ENCODE results near the gene APOE.
A peak's percentile ranks its signal among the peaks of the same experiment; 100 is the strongest.

Gene APOE

DNA sequence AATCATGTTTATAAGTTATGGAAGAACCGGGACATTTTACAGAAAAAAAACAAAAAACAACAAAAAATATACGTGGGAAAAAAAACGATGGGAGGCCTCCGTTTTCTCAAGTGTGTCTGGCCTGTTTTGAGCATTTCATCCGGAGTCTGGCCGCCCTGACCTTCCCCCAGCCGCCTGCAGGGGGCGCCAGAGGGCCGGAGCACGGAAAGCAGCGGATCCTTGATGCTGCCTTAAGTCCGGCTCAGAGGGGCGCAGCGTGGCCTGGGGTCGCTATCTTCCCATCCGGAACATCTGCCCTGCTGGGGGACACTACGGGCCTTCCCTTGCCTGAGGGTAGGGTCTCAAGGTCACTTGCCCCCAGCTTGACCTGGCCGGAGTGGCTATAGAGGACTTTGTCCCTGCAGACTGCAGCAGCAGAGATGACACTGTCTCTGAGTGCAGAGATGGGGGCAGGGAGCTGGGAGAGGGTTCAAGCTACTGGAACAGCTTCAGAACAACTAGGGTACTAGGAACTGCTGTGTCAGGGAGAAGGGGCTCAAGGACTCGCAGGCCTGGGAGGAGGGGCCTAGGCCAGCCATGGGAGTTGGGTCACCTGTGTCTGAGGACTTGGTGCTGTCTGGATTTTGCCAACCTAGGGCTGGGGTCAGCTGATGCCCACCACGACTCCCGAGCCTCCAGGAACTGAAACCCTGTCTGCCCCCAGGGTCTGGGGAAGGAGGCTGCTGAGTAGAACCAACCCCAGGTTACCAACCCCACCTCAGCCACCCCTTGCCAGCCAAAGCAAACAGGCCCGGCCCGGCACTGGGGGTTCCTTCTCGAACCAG, 1.8 kb upstream of the APOE start:
- no peak for TF ChIP-seq SIN3A (IDR thresholded peaks at IDR 0.05; ENCODE audit: borderline replicate concordance, insufficient read depth, low read length)
- TF ChIP-seq, protein P1, sequence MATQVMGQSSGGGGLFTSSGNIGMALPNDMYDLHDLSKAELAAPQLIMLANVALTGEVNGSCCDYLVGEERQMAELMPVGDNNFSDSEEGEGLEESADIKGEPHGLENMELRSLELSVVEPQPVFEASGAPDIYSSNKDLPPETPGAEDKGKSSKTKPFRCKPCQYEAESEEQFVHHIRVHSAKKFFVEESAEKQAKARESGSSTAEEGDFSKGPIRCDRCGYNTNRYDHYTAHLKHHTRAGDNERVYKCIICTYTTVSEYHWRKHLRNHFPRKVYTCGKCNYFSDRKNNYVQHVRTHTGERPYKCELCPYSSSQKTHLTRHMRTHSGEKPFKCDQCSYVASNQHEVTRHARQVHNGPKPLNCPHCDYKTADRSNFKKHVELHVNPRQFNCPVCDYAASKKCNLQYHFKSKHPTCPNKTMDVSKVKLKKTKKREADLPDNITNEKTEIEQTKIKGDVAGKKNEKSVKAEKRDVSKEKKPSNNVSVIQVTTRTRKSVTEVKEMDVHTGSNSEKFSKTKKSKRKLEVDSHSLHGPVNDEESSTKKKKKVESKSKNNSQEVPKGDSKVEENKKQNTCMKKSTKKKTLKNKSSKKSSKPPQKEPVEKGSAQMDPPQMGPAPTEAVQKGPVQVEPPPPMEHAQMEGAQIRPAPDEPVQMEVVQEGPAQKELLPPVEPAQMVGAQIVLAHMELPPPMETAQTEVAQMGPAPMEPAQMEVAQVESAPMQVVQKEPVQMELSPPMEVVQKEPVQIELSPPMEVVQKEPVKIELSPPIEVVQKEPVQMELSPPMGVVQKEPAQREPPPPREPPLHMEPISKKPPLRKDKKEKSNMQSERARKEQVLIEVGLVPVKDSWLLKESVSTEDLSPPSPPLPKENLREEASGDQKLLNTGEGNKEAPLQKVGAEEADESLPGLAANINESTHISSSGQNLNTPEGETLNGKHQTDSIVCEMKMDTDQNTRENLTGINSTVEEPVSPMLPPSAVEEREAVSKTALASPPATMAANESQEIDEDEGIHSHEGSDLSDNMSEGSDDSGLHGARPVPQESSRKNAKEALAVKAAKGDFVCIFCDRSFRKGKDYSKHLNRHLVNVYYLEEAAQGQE (IDR thresholded peaks at IDR 0.05; ENCODE audit: insufficient read depth in 1 of 2, low read depth in 2 of 2, low read length in 2 of 2): no peak
- no peak; the same call in none of the 2 replicates for TF ChIP-seq POLR2AphosphoS5 (IDR thresholded peaks at IDR 0.05; ENCODE audit: low read depth, low read length)
- no peak for TF ChIP-seq TAF1 (IDR thresholded peaks at IDR 0.05; ENCODE audit: borderline replicate concordance, insufficient read depth, low read length)
- TF ChIP-seq FOXP2 (optimal IDR thresholded peaks at IDR 0.05; ENCODE audit: borderline replicate concordance, extremely low read depth, extremely low read length, insufficient read depth): no peak

DNA sequence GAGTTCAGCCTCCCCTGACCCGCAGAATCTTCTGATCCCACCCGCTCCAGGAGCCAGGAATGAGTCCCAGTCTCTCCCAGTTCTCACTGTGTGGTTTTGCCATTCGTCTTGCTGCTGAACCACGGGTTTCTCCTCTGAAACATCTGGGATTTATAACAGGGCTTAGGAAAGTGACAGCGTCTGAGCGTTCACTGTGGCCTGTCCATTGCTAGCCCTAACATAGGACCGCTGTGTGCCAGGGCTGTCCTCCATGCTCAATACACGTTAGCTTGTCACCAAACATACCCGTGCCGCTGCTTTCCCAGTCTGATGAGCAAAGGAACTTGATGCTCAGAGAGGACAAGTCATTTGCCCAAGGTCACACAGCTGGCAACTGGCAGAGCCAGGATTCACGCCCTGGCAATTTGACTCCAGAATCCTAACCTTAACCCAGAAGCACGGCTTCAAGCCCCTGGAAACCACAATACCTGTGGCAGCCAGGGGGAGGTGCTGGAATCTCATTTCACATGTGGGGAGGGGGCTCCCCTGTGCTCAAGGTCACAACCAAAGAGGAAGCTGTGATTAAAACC, 1.1 kb upstream of the APOE start:
- TF ChIP-seq POLR2AphosphoS5 (IDR thresholded peaks at IDR 0.05; ENCODE audit: low read depth, low read length) (peak; percentile 68; the same call in 1 of the 2 replicates), FOXP2 (optimal IDR thresholded peaks at IDR 0.05; ENCODE audit: borderline replicate concordance, extremely low read depth, extremely low read length, insufficient read depth) (no peak)

DNA sequence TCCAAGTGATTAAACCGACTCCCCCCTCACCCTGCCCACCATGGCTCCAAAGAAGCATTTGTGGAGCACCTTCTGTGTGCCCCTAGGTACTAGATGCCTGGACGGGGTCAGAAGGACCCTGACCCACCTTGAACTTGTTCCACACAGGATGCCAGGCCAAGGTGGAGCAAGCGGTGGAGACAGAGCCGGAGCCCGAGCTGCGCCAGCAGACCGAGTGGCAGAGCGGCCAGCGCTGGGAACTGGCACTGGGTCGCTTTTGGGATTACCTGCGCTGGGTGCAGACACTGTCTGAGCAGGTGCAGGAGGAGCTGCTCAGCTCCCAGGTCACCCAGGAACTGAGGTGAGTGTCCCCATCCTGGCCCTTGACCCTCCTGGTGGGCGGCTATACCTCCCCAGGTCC, 2.0 kb downstream of the APOE start:
- TF ChIP-seq SIN3A (IDR thresholded peaks at IDR 0.05; ENCODE audit: borderline replicate concordance, insufficient read depth, low read length): no peak
- no peak for TF ChIP-seq FOXP2 (optimal IDR thresholded peaks at IDR 0.05; ENCODE audit: borderline replicate concordance, extremely low read depth, extremely low read length, insufficient read depth)
- TF ChIP-seq POLR2AphosphoS5 (IDR thresholded peaks at IDR 0.05; ENCODE audit: low read depth, low read length): no peak
- TF ChIP-seq TAF1 (IDR thresholded peaks at IDR 0.05; ENCODE audit: borderline replicate concordance, insufficient read depth, low read length): no peak
- TF ChIP-seq, protein P1 (IDR thresholded peaks at IDR 0.05; ENCODE audit: insufficient read depth in 1 of 2, low read depth in 2 of 2, low read length in 2 of 2): no peak

DNA sequence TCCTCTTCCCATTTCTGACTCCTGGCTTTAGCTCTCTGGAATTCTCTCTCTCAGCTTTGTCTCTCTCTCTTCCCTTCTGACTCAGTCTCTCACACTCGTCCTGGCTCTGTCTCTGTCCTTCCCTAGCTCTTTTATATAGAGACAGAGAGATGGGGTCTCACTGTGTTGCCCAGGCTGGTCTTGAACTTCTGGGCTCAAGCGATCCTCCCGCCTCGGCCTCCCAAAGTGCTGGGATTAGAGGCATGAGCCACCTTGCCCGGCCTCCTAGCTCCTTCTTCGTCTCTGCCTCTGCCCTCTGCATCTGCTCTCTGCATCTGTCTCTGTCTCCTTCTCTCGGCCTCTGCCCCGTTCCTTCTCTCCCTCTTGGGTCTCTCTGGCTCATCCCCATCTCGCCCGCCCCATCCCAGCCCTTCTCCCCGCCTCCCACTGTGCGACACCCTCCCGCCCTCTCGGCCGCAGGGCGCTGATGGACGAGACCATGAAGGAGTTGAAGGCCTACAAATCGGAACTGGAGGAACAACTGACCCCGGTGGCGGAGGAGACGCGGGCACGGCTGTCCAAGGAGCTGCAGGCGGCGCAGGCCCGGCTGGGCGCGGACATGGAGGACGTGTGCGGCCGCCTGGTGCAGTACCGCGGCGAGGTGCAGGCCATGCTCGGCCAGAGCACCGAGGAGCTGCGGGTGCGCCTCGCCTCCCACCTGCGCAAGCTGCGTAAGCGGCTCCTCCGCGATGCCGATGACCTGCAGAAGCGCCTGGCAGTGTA, 2.7 kb downstream of the APOE start:
- TF ChIP-seq TAF1 (IDR thresholded peaks at IDR 0.05; ENCODE audit: borderline replicate concordance, insufficient read depth, low read length) (no peak), POLR2AphosphoS5 (IDR thresholded peaks at IDR 0.05; ENCODE audit: low read depth, low read length) (no peak)
- TF ChIP-seq, protein P1 (IDR thresholded peaks at IDR 0.05; ENCODE audit: insufficient read depth in 1 of 2, low read depth in 2 of 2, low read length in 2 of 2): no peak

DNA sequence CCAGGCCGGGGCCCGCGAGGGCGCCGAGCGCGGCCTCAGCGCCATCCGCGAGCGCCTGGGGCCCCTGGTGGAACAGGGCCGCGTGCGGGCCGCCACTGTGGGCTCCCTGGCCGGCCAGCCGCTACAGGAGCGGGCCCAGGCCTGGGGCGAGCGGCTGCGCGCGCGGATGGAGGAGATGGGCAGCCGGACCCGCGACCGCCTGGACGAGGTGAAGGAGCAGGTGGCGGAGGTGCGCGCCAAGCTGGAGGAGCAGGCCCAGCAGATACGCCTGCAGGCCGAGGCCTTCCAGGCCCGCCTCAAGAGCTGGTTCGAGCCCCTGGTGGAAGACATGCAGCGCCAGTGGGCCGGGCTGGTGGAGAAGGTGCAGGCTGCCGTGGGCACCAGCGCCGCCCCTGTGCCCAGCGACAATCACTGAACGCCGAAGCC, 3.3 kb downstream of the APOE start:
- TF ChIP-seq POLR2AphosphoS5 (IDR thresholded peaks at IDR 0.05; ENCODE audit: low read depth, low read length) (no peak), SIN3A (IDR thresholded peaks at IDR 0.05; ENCODE audit: borderline replicate concordance, insufficient read depth, low read length) (no peak), TAF1 (IDR thresholded peaks at IDR 0.05; ENCODE audit: borderline replicate concordance, insufficient read depth, low read length) (no peak), FOXP2 (optimal IDR thresholded peaks at IDR 0.05; ENCODE audit: borderline replicate concordance, extremely low read depth, extremely low read length, insufficient read depth) (no peak)
- TF ChIP-seq, protein P1 (IDR thresholded peaks at IDR 0.05; ENCODE audit: insufficient read depth in 1 of 2, low read depth in 2 of 2, low read length in 2 of 2): no peak

Data from PFSK-1 (cell line).